ENCODE measurements around the gene RGS10. TPM values are rescaled to one million over a fixed set of nuclear protein-coding genes. Genes with fewer than 3 reads are reported as not detected.
"Not testable (repeated sequence)": the region's sequence is repeated elsewhere in the genome, so short reads cannot be mapped to it uniquely, and the experiment has no call there.

RGS10 gene
- polyA plus RNA-seq, 3 donors, result 33.0 to 36.7 (median 36.1) TPM

- no peak for DNase-seq
Observed at GRCh38 chr10:119474606-119475005, 67.9 kb downstream of the RGS10 start.

- no peak for DNase-seq
Observed at GRCh38 chr10:119473771-119474170, 68.7 kb downstream of the RGS10 start.

- no peak for DNase-seq
Observed at GRCh38 chr10:119470920-119471702, 71.4 kb downstream of the RGS10 start.

GRCh38 chr10:119469846-119470245, 72.7 kb downstream of the RGS10 start:
- DNase-seq, result no peak

GRCh38 chr10:119469325-119469707, 73.2 kb downstream of the RGS10 start:
- DNase-seq, result no peak

- DNase-seq, result no peak
Observed at GRCh38 chr10:119468542-119469324, 73.8 kb downstream of the RGS10 start.

DNA sequence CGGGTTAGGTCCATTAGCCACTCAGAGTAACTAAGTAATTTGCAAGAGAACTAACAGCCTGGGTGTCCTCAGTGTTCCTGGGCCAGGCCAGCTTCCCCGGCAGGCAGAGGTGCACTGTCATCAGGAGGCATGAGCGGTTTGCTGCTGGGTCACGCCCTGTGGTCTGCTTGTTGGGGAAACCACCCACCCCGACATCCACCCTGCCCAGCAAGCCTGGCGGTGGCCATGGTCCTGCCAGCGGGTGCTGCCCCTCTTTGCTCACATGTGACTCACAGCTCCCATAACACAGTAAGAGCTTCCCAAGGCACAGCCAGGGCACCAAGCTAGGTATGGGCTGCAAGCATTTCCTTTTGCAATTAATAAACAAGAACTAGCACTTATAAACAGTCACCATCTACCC, 75.9 kb downstream of the RGS10 start:
- DNase-seq, result no peak

DNA sequence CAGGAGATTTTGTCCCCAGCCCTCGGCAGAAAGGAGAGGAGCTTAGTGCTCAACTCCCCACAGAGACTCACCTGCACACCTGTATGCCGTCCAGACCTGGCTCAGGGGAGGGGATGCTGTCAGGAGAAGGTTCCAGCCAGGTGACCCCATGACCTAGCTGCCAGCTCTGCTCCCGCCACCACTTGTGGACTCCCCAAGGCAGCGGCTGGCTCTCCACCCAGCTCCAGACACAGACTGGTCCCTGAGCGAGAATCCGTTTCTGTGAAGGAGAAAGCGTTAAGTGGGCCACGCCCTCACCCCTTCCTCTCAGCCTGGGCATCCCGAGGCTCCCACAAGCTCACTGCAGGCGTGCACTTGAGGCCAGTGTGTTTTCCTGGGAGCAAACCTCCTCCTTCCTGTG, 76.4 kb downstream of the RGS10 start:
- no peak for DNase-seq

DNA sequence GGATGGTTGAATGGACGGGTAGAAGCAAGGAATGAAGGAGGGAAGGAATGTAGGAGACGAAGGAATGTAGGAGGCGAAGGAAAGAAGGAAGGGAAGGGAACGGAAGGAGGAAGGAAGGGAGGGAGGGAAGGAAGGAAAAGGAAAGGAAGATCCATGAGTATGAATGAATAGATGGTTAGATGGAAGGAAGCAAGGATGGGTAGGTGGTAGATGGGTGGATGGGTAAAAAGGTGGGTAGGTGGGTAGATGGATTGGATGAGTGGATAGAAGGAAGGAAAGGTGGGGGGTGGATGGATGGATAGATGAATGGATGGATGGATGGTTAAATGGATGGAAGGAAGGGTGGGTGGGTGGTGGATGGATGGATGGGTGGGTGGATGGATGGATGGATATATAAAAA, 77.4 kb downstream of the RGS10 start:
- DNase-seq, result no peak

GRCh38 chr10:119463195-119463594, 79.3 kb downstream of the RGS10 start:
- DNase-seq, result not testable (repeated sequence)

DNA sequence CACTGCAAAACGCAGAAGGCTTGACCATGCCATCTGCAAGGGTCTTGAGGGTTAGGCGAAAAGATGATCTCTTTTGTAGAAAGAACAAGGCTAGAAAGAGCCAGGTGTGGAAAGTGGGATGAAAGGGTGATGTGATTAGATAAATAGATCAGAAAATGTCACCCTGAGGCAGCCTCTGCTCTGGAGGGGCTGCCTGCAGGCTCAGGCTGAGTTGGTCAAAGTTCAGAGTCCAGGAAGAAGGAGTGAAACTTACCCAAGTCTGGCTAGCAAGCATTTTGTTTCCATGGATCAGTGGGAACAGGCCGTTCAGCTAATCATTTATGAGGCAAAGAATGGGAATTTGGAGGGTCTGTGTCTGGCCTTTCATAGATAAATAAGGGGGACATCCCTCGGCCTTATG, 79.7 kb downstream of the RGS10 start:
- no peak for DNase-seq

- DNase-seq, result no peak
Observed at GRCh38 chr10:119461923-119462322, 80.6 kb downstream of the RGS10 start.

- no peak for DNase-seq
Observed at GRCh38 chr10:119461380-119461779, 81.1 kb downstream of the RGS10 start.

DNA sequence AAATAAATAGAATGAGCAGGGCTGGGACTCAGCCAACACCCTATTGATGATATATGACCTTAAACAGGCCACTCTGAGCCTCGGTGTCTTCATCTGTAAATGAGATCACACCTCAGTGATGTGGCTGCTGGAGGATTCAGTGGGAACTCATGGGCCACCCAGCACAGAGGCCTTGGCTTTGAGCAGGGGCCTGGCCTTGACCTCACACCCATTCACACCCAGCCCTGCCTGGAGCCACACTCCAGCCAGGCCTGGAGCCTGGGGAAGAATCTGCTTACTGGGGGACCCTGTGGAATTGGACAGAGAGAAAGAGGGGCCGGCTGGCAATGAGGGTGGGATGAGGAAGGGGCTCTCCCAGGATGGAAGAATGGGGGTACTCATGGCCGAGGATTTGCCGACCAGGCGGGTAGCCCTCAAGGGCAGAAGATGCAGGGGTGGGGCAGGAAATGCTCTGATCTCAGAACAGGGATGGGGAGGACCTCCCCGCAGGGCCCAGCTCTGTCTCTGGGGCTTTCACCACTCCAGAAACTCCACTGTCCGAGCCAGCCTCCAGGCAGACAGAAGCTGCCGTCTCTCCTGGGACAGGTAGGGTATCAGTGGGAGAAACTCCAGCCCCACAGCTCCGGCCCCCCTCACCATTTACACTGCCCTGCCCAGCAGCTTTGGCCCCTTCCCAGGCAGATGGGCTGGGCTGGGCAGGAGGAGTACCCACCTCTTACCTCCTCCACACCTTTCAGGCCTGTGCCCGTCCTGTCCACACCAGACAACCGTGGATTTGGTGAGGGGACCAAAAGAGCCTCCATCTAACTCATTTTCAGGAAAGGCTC, 81.9 kb downstream of the RGS10 start:
- DNase-seq, result no peak

DNA sequence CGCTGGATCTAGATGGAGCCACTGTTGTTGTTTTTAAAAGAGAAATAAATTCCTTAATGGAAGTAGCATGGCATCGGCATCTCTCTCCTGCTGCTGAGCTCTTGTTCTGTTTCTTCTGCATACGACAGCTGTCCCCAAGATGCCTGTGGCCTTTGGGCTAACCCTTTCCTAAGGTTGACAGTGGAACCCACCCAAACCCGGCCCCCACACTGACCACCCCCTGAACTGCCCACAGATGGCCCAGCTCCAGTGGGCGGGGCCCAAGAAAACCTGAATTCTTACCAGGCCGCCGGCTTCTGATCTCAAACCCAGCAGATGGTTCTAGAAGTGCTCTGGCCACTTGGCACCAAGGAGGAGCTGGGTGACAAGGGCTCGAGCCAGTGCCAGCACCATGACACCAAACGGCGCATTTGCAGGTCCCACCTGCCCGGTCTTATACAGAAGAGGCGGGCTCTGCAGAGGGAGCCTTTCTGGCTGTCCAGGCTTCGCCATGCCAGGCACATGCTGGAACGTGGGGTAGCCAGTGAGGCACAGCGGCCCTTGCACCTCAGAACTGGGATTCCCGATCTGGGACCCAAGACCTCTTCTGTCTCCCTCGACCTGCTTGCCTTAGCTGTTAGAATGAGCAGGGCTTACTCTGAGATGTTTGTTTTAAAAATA, 82.7 kb downstream of the RGS10 start:
- no peak for DNase-seq

DNA sequence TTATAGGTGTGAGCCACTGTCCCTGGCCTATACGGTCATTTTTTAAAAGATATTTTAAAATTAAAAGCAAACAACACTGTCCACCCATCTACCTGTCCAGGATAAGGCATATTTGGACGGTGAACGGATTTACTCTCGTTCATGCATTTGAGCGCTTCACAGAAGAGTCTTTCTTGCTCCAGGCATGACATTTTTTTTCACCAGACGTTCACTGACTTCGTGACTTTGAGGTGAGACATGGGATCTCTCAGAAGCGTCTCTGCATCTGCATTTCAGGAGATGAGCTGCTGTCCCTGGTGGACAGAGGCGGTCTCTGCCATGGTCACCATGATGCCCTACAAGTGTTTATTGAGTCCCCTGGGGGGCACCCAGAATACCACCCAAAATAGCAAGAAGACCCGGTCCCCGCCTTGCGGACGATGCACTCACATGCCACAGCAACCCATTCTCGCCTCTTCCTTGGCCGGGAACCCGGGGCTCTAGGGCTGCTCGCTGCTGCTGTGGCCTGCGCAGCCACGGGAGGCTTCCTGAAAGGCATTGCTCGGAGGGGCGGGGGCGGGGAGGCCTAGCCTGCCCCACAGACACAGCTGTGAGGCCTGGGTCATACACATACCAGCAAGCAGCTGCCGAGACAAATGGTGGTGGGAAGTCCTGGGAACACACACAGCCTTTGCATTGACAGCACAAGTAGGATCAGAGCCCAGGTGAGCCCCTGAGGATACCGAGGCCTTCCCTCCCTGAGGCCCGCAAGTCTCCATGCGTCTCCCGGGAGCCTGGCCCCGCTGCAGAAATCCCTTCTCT, 84.4 kb downstream of the RGS10 start:
- DNase-seq, result no peak

DNA sequence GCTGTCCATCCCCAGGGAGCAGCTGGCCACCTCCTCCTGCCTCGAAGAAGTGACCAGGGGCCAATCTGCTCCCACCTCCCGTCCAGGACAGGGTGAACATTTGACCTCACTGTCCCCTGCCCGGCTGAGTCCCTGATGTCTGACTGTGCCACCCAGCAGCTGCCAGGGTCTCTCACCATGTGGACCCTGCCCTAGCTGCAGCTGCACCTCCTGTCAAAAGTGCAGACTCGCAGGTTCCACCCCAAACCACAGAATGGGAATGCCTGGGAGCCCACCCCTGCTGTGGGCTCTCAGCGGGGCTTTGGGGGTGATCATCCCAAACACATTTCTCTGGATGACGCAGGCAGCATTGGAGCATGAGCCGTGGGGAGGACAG, 86.1 kb downstream of the RGS10 start:
- no peak for DNase-seq

DNA sequence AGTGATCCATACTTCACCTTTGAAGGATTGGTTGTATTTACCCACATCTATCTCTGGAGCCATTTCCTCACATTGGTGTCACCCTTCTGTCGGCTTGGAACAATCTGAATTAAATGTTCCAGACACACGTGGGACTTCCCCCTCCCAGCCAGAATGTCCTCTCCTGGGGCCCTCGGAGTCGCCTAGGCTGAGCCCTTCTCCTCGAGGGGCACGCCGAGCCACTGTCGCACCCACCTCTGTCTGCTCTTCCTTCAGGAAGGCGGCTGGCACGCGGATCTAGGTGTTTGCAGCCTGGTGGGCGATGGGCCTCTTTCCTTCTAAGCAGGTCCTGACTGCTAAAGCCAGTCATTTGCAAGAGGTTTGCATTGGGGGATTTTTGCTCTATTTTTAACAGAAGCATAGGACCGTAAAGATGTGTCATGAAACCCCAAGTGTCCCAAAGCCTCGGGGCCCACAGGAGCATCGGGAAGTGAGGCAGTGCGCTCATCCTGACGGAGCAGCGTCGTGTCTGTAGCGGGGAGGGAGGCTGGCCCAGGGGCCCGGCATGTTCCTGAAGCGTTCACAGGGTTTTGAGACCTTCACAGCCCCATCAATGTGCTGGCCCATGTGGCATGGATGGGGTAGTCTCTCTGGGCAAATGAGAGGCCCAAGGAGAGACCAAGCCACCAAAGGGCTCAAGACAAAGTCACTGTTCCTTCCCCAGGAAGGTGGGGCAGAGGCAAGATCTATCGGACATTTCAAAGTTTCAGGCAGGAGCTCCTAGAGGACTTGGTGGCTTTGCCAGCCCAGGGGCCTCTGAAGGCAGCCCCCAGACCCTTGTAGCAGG, 86.7 kb downstream of the RGS10 start:
- DNase-seq, result no peak

DNA sequence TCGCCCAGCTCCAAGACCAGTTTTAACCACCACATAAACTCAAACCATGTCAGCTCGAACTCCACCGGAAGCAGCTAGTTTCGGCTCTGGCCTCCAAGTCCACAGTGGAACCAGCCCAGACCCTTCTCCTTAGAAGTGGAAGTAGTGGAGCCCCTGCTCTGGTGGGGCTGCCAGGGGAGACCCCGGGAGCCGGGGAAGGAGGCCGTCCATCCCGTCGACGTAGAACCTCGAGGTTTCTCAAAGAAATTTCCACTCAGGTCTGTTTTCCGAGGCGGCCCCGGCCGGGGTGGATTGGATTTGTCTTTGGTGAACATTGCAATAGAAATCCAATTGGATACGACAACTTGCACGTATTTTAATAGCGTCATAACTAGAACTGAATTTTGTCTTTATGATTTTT, 87.5 kb downstream of the RGS10 start:
- no peak for DNase-seq

DNA sequence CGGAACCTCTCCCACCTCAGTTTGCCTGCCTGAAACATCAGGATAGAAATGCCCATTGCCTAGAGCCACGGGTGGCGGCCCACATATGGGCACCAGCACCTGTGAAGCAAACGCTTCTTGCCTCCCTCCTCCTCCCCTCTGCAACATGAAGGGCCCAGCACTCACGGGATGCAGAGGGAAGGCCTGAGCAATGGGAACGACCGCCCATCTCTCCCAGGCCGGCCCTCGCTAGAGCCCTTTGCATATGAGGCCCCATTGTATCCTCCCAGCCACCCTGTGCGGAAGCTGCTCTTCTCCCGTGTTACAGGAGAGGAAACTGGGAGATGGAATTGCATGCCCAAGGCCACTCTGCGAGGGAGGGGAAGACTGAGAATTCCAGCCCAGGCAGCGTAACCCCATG, 88.2 kb downstream of the RGS10 start:
- no peak for DNase-seq
